ENCODE measurements around the gene TSGA10IP.

DNA sequence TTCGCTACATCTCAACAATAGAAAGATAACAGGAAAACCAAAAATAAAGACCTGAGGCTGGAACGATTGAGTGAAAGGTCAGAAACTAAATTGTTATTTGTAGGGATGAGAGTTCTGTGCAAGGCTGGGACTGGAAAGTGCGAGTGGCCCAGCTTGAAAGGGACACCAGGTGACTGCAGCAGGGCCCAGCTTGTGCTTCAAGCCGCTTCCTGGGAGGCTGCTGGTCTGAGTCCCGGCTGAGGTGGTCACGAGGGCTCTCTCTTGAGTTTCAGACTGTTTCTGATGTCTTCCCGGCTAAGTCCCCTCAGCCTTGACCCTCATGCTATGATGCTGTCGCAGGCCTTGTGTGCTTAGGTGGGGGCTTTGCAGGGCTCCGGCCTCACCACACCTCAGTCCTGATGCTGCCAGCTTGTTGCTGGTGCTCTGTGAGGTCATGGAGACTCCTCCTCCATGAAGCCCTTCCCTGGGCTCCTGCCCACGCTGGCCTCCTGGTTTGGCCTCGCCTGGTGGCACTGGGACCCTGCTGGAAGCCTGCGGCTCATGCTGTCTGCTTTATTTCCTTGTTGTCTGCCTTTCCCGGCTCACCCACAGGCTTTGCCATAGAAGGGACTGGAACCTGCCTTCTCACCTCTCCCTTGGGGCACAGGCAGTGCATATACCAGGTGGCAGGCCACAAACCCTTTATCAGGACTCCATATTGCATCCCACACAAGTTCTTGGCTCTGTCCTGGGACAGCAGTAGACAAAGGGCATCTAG, 61.0 kb downstream of the TSGA10IP start:
- TF ChIP-seq, protein P1, sequence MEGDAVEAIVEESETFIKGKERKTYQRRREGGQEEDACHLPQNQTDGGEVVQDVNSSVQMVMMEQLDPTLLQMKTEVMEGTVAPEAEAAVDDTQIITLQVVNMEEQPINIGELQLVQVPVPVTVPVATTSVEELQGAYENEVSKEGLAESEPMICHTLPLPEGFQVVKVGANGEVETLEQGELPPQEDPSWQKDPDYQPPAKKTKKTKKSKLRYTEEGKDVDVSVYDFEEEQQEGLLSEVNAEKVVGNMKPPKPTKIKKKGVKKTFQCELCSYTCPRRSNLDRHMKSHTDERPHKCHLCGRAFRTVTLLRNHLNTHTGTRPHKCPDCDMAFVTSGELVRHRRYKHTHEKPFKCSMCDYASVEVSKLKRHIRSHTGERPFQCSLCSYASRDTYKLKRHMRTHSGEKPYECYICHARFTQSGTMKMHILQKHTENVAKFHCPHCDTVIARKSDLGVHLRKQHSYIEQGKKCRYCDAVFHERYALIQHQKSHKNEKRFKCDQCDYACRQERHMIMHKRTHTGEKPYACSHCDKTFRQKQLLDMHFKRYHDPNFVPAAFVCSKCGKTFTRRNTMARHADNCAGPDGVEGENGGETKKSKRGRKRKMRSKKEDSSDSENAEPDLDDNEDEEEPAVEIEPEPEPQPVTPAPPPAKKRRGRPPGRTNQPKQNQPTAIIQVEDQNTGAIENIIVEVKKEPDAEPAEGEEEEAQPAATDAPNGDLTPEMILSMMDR (conservative IDR thresholded peaks at IDR 0.05): no peak
- no peak for TF ChIP-seq EZH2 (IDR thresholded peaks at IDR 0.05; ENCODE audit: low read depth)

Measured in PC-9 (cell line).